IPS-18a (cell line): Measurements from ENCODE around the gene CSK.

Experiments used
- H3K27ac ChIP-seq: one replicate; pipeline ENCODE4 v1.5.1; 2013; ENCODE audit warnings: low read length
- H3K27me3 ChIP-seq: one replicate; pipeline ENCODE4 v1.6.1; 2013; ENCODE audit warnings: mild to moderate bottlenecking, low read length; ENCODE audit not compliant: control insufficient read depth, insufficient read depth
- H3K36me3 ChIP-seq: one replicate; pipeline ENCODE4 v1.6.1; 2013; ENCODE audit warnings: low read depth, low read length; ENCODE audit not compliant: control insufficient read depth
- H3K4me1 ChIP-seq: one replicate; pipeline ENCODE4 v1.6.1; 2013; ENCODE audit warnings: low read depth, low read length; ENCODE audit not compliant: control insufficient read depth
- H3K4me3 ChIP-seq: one replicate; pipeline ENCODE4 v1.5.1; 2013; ENCODE audit warnings: low read length
- H3K9ac ChIP-seq: one replicate; pipeline ENCODE4 v1.6.1; 2013; ENCODE audit warnings: mild to moderate bottlenecking, low read length, moderate library complexity
- H3K9me3 ChIP-seq: one replicate; pipeline ENCODE4 v1.6.1; 2013; ENCODE audit warnings: low read depth, low read length; ENCODE audit not compliant: control insufficient read depth

The CSK gene

DNA sequence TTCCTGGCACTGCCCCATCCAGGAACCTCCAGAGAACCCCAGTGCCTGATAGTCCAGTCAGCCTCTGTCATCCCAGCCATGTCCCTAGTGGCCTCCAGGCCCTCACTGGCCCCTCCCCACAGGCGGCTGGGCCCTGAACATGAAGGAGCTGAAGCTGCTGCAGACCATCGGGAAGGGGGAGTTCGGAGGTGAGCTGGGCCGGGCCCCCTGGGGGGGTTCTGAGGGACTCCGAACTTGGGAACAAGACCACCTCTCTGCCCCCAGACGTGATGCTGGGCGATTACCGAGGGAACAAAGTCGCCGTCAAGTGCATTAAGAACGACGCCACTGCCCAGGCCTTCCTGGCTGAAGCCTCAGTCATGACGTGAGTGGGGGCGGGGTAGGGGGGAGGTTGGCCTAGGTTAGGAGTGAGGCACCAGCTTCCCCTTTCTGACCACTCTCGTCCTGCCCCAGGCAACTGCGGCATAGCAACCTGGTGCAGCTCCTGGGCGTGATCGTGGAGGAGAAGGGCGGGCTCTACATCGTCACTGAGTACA lies 18.7 kb downstream of the CSK start:
- H3K4me1 ChIP-seq, result no peaks in the 10 kb centered on the region

DNA sequence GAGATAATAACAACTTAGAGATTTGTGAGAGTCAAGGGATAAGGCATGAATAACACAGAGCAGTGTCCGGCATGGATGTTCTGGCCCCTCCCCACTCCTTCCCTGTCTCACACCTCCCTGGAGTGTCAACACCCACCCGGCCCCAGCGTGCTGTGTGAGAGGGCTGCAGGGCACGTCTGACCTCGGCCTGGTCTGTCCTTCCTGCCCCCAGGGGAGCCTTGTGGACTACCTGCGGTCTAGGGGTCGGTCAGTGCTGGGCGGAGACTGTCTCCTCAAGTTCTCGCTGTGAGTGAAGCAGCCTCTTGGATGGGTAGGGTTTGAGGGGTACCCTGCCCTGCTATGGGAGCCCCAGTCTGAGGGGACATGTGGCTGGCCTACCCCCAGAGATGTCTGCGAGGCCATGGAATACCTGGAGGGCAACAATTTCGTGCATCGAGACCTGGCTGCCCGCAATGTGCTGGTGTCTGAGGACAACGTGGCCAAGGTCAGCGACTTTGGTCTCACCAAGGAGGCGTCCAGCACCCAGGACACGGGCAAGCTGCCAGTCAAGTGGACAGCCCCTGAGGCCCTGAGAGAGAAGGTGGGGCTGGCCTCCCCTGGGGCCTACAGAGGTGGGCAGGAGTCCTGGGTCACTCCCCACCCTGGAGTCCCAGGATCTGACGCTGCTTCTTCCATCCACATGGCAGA lies 19.6 kb downstream of the CSK start:
- H3K9ac ChIP-seq, result no peak overlapping the region
- H3K36me3 ChIP-seq, result peaks cover 21% of the 10 kb centered on the region

More for the DNA sequence above, 18.7 kb downstream of the CSK start:
- Histone ChIP-seq H3K36me3 (peaks cover 21% of the 10 kb centered on the region), H3K4me3 (no peak overlapping the region), H3K27me3 (no peaks in the 10 kb centered on the region), H3K9ac (no peak overlapping the region), H3K9me3 (no peaks in the 10 kb centered on the region), H3K27ac (no peak overlapping the region)

DNA sequence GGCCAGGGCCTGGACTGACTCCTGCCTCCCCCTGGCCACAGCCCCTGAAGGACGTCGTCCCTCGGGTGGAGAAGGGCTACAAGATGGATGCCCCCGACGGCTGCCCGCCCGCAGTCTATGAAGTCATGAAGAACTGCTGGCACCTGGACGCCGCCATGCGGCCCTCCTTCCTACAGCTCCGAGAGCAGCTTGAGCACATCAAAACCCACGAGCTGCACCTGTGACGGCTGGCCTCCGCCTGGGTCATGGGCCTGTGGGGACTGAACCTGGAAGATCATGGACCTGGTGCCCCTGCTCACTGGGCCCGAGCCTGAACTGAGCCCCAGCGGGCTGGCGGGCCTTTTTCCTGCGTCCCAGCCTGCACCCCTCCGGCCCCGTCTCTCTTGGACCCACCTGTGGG lies 20.4 kb downstream of the CSK start:
- Histone ChIP-seq H3K27me3 (no peaks in the 10 kb centered on the region), H3K4me3 (no peak overlapping the region), H3K27ac (no peak overlapping the region), H3K4me1 (no peaks in the 10 kb centered on the region), H3K36me3 (peaks cover 21% of the 10 kb centered on the region), H3K9me3 (no peaks in the 10 kb centered on the region), H3K9ac (no peak overlapping the region)

More for the DNA sequence above, 19.6 kb downstream of the CSK start:
- Histone ChIP-seq H3K27me3 (no peaks in the 10 kb centered on the region), H3K4me3 (no peak overlapping the region), H3K27ac (no peak overlapping the region), H3K9me3 (no peaks in the 10 kb centered on the region), H3K4me1 (no peaks in the 10 kb centered on the region)

DNA sequence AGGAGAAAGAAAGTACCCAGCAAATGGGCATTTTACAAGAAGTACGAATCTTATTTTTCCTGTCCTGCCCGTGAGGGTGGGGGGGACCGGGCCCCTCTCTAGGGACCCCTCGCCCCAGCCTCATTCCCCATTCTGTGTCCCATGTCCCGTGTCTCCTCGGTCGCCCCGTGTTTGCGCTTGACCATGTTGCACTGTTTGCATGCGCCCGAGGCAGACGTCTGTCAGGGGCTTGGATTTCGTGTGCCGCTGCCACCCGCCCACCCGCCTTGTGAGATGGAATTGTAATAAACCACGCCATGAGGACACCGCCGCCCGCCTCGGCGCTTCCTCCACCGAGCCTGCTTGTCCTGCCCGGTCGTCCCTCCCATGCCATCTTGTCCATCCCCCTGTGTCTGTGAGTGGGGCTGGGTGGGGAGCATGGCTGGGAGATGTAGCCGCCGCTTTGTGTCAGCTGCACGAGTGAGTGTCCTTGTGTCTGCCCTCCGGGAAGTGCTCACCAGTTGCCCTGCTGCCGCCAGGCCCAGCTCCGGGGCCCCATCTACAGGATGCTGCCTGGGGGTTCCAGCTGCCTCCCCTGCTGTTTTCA lies 21.1 kb downstream of the CSK start:
- H3K27me3 ChIP-seq, result no peaks in the 10 kb centered on the region
- no peak overlapping the region for H3K4me3 ChIP-seq
- H3K4me1 ChIP-seq, result no peaks in the 10 kb centered on the region
- H3K9me3 ChIP-seq, result no peaks in the 10 kb centered on the region
- H3K27ac ChIP-seq, result no peak overlapping the region
- H3K36me3 ChIP-seq, result peaks cover 21% of the 10 kb centered on the region
- no peak overlapping the region for H3K9ac ChIP-seq

DNA sequence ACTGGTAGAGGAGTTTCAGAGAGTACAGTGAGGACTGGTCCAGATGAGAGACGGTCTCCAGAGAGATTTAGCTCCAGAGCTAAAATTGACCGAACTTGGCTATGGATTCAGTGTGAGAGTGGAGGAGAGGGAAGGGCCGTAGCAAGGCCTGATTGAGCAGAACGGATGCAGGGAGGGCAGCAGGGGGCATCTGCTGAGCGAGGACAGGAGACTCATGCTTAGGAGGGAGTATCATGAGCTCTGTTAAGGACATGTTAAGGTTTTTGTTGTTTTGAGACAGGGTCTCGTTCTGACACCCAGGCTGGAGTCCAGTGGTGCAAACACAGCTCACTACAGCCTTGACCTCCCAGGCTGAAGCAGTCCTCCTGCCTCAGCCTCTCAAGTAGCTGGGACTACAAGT lies 23.1 kb downstream of the CSK start:
- Histone ChIP-seq H3K4me1 (no peaks in the 10 kb centered on the region), H3K36me3 (peaks cover 21% of the 10 kb centered on the region), H3K9me3 (no peaks in the 10 kb centered on the region)

DNA sequence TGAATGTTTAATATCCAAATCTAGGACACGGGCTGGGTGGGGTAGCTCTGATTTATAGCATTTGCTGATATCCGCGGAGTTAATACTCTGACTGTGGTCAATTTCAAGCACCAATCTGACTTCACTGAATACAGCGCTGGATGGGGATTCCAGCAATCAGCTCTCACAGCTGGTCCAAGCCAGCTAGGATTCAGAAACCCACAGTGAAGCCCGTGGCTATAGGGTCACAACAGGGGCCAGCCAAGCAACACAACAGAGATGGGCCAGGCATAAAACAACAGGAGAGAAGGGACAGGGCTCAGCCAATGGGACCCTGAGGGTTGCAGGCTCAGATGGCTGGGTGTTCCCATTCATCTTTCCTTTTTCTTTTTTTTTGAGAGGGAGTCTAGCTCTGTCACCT lies 25.4 kb downstream of the CSK start:
- Histone ChIP-seq H3K36me3 (peaks cover 5% of the 10 kb centered on the region), H3K4me3 (no peak overlapping the region), H3K27ac (no peak overlapping the region), H3K4me1 (no peaks in the 10 kb centered on the region), H3K9ac (no peak overlapping the region), H3K27me3 (no peaks in the 10 kb centered on the region), H3K9me3 (no peaks in the 10 kb centered on the region)

More for the DNA sequence above, 23.1 kb downstream of the CSK start:
- H3K9ac ChIP-seq, result no peak overlapping the region
- H3K4me3 ChIP-seq, result no peak overlapping the region
- no peaks in the 10 kb centered on the region for H3K27me3 ChIP-seq
- H3K27ac ChIP-seq, result no peak overlapping the region

DNA sequence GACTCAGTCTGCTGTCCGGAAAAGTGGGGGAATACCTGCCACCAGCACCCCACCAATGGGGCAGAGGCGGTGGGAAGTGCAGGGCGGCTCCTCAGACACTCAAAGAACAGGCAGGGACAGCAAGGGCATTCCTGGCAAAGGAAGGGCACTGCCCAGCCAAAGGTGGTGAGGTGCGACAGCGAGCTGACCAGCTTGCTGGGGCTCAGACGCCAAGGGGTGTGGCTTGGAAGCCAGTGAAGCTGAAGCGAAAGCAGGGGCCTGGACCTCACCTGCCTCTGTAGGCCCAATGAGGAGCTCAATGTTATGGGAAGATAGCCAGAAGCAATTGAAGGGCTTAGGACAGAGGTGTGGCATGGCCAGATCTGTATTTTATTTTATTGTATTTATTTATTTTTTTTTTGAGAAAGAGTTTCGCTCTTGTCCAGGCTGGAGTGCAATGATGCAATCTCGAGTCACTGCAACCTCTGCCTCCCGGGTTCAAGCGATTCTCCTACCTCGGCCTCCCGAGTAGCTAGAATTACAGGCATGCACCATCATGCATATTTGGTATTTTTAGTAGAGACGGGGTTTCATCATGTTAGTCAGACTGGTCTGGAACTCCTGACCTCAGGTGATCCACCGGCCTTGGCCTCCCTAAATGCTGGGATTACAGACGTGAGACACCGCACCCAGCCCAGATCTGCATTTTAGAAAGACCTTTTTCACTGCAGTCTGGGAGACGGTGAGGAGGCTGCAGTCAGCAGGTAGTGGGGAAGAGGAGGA lies 26.4 kb downstream of the CSK start:
- H3K36me3 ChIP-seq, result peaks cover 3% of the 10 kb centered on the region
- no peak overlapping the region for H3K4me3 ChIP-seq
- H3K9me3 ChIP-seq, result no peaks in the 10 kb centered on the region
- no peaks in the 10 kb centered on the region for H3K4me1 ChIP-seq
- H3K27me3 ChIP-seq, result no peaks in the 10 kb centered on the region
- H3K9ac ChIP-seq, result no peak overlapping the region
- H3K27ac ChIP-seq, result no peak overlapping the region

DNA sequence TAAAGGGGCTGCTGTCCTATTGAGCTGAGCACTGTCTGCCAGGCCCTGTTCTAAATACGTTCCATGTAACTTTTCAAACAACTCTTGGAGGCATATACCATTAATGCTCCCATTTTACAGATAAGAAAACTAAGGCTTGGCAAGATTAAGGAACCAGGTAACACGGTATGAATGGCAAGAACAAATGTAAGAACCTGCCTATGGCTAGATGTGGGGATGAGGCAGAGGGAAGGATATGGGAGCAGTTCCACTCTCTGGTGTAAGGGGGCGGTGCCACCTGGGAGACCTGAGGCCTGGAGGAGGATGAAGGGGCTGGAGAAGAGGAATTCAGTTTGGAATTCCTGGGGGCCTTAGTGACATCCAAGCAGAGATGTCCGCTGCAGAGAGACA lies 27.0 kb downstream of the CSK start:
- Histone ChIP-seq H3K9ac (no peak overlapping the region), H3K4me1 (no peaks in the 10 kb centered on the region), H3K9me3 (no peaks in the 10 kb centered on the region), H3K27me3 (no peaks in the 10 kb centered on the region), H3K27ac (no peak overlapping the region), H3K4me3 (no peak overlapping the region), H3K36me3 (peaks cover 3% of the 10 kb centered on the region)

DNA sequence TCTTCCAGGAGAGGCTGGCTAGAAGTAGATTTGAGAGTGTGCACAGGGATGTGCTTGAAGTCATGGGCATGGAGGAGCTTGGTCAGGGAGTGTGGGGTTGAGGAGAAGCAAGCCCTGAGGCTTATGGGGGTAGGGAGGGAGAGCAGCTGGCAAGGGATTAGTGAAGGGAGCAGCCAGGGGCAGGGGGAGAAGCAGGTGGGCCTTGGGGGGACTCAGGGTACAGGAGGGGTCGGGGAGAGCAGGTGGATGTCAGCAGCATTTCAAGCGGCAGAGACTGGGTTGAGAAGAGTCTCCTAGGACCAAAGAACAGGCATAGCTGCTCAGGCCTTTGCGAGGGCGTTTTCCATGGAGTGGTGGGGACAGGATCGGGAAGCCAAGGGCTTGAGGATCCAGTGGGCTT lies 27.4 kb downstream of the CSK start:
- Histone ChIP-seq H3K27me3 (no peaks in the 10 kb centered on the region), H3K4me3 (no peak overlapping the region), H3K9me3 (no peaks in the 10 kb centered on the region), H3K4me1 (no peaks in the 10 kb centered on the region), H3K9ac (no peak overlapping the region), H3K36me3 (no peaks in the 10 kb centered on the region), H3K27ac (no peak overlapping the region)

DNA sequence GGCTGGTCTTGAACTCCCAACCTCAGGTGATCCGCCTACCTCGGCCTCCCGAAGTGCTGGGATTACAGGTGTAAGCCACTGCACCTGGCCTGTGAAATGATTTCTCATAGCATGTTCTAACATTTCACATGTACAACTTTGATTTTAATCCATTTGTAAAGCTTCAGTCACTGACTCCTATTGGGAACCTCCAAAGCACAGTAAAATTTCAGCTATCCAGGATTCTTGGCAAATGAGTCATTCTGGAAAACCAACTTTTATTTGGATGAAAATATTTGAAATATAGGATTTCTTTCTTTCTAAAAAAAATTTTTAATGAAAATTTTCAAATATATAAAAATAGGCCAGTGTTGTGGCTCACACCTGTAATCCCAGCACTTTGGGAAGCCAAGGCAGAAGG lies 28.1 kb downstream of the CSK start:
- H3K27ac ChIP-seq, result no peak overlapping the region
- no peak overlapping the region for H3K9ac ChIP-seq
- no peaks in the 10 kb centered on the region for H3K9me3 ChIP-seq

DNA sequence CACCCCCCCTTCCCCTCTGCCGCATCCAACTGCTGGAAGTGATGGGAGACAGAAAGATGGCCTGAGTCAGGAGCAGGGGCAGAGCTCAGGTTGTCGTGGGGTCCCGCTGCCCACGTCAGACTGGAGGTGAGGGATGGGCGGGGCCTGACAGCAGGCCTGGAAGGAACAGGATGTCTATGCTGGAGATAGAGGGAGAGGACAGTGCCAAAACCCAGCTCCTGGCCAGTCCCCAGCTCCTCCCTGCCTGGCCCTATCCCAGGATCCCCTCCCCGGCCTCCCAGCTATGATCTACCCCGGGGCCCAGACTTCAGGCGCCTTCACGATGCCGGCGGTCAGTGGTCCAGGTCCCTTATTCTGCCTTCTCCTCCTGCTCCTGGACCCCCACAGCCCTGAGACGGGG lies 30.7 kb downstream of the CSK start, which contains the start of gene LMAN1L:
Gene LMAN1L (plus strand): TSS at position 303 of the 400 bp plus-strand sequence. CDS start 20 bp downstream, at position 323.
- Histone ChIP-seq H3K9me3 (no peaks in the 10 kb centered on the region), H3K27me3 (no peaks in the 10 kb centered on the region), H3K4me3 (no peak within 1 kb of the TSS), H3K4me1 (no peaks in the 10 kb centered on the region), H3K27ac (no peak within 1 kb of the TSS), H3K9ac (no peak within 1 kb of the TSS), H3K36me3 (no peaks in the 10 kb centered on the region)

More for the DNA sequence above, 28.1 kb downstream of the CSK start:
- H3K36me3 ChIP-seq, result no peaks in the 10 kb centered on the region
- H3K4me1 ChIP-seq, result no peaks in the 10 kb centered on the region
- H3K4me3 ChIP-seq, result no peak overlapping the region
- no peaks in the 10 kb centered on the region for H3K27me3 ChIP-seq
